Lower leg skin (tissue), 4 donors: ENCODE measurements around the gene PALS2. TPM values are rescaled to one million over a fixed set of nuclear protein-coding genes. Genes with fewer than 3 reads are reported as not detected.

Experiments
- DNase-seq, 2 donors: peaks; one replicate each; pipeline ENCODE4 v3.0.0-alpha.2; 2019; ENCODE audit warnings: low spot score in 2 of 2
- H3K4me3 ChIP-seq: fragments of 200-600 bp; sonication (generic); 2 replicates; pipeline ENCODE4 v1.5.1; 2017; ENCODE audit warnings: mild to moderate bottlenecking, low read depth; ENCODE audit not compliant: poor library complexity, severe bottlenecking
- CTCF ChIP-seq, 3 donors: fragments of 450-650 bp; IDR thresholded peaks; one replicate each; pipeline ENCODE4 v1.5.1; 2016; ENCODE audit warnings: antibody characterized with exemption in 3 of 3, mild to moderate bottlenecking in 3 of 3, moderate library complexity in 2 of 3
- POLR2A ChIP-seq, 2 donors: fragments of 450-650 bp; IDR thresholded peaks; one replicate each; pipeline ENCODE4 v1.6.1; 2016 to 2017; ENCODE audit warnings: antibody characterized with exemption in 2 of 2, mild to moderate bottlenecking in 1 of 2, moderate library complexity in 1 of 2
- WGBS, 2 donors: methylation state at CpG; one replicate each; pipeline ENCODE4 v1.1.5; 2018; 5-methylcytosine and 5-hydroxymethylcytosine counted together
- intact Hi-C: fragments of 100-400 bp; cut with DNase I; formaldehyde crosslinking; loops from one replicate; pipeline ENCODE4 v1.15.0; 2023; ENCODE audit warnings: low total_unique reads
- total RNA-seq, 4 donors: library from RNA; depleted of rRNA; stranded (reverse); fragments of >200 nt; gene quantifications; one replicate each; pipeline ENCODE4 v1.1.0, GENCODE V29; 2016

PALS2 gene, protein sequence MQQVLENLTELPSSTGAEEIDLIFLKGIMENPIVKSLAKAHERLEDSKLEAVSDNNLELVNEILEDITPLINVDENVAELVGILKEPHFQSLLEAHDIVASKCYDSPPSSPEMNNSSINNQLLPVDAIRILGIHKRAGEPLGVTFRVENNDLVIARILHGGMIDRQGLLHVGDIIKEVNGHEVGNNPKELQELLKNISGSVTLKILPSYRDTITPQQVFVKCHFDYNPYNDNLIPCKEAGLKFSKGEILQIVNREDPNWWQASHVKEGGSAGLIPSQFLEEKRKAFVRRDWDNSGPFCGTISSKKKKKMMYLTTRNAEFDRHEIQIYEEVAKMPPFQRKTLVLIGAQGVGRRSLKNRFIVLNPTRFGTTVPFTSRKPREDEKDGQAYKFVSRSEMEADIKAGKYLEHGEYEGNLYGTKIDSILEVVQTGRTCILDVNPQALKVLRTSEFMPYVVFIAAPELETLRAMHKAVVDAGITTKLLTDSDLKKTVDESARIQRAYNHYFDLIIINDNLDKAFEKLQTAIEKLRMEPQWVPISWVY
- total RNA-seq = 1 to 10 TPM; 2.7 to 8.5 (median 6.6) TPM

DNA sequence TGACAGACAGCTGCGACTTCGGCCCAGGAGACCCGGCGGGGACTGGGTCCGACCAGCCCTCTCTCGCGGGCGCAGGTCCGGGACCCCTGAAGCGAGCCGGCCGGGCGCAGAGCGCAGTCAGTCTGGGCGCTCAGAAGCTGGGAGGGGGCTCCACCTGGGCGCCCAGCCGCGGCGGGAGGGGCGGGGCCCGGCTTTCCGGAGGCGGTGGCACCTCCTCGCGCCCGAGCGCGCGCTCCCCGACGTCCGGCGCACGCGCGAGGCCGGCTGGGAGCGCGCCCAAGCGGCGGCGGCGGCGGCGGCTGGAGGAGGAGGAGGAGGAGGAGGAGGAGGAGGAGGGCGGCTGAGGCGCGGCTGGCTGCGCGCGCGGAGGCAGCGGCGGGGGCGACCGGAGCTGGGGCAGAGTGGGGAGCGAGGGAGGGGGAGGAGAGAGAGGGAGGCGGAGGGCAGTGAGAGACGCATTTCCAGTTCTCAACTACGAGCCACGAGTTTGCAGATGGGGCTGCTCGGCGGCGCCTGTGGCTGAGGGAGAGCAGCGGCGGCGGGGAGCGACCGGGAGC, at the start of gene PALS2:
Gene PALS2, plus strand, starts transcription at position 456 of the 557 bp plus-strand sequence. CDS start 50,216 bp downstream, outside the sequence.
- no peak for TF ChIP-seq POLR2A (IDR thresholded peaks at IDR 0.05)
- no peak for TF ChIP-seq CTCF (IDR thresholded peaks at IDR 0.05)
- intact Hi-C loops = no loop called here
- peak; percentile 24 to 93 for DNase-seq
- WGBS, 2 donors = 0 to 1% methylated on average over 33 to 62 of the region's 69 CpGs
- H3K4me3 ChIP-seq = peak within 1 kb of the TSS; percentile 65

- DNase-seq = no peak
- TF ChIP-seq POLR2A (IDR thresholded peaks at IDR 0.05) (no peak), CTCF (IDR thresholded peaks at IDR 0.05) (no peak)
- intact Hi-C loops = no loop called here
- no peak overlapping the region for H3K4me3 ChIP-seq
- 83% methylated on average over 4 of the region's 4 CpGs for WGBS, 2 donors
Measured at GRCh38 chr7:24531255-24531654, 42.0 kb upstream of the PALS2 start.

DNA sequence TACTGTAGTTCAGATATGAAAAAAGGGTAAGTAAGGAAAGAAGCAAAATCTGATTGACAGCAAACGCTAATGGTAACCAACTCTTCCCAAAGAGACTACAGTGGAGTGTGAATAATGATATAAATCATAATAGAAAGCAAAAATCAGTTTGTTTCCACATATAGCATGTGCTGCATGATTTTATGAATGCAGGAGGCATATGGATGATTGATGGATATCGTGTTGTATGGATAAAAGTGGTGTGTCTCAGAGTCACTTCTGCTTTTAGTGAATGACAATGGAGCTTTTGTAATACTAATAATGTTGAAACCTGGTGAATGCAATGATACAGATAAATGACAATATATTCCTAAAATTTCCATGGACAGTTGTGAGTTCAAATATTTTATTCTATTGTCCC, 36.6 kb upstream of the PALS2 start:
- 51 to 61% methylated on average over 2 of the region's 2 CpGs for WGBS, 2 donors
- no peak overlapping the region for H3K4me3 ChIP-seq
- TF ChIP-seq POLR2A (IDR thresholded peaks at IDR 0.05) (no peak), CTCF (IDR thresholded peaks at IDR 0.05) (no peak)
- intact Hi-C loops = no loop called here
- DNase-seq = no peak

DNA sequence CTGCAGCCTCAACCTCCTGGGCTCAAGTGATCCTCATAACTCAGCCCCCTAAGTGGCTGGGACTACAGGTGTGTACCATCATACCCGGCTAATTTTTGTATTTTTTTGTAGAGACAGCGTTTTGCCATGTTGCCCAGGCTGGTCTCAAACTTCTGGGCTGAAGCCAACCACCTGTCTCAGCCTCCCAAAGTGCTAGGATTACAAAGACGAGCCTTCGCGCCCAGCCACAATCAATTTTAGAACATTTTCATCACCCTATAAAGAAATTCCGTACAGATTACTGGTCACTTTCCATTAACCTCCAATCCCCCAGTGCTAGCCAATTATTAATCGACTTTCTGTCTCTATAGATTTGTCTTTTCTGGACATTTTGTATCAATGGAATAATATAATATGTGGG, 32.3 kb upstream of the PALS2 start:
- WGBS, 2 donors = 75 to 78% methylated on average over 7 of the region's 7 CpGs
- no peak for TF ChIP-seq CTCF (IDR thresholded peaks at IDR 0.05)
- no peak for TF ChIP-seq POLR2A (IDR thresholded peaks at IDR 0.05)
- no peak for DNase-seq
- H3K4me3 ChIP-seq = no peak overlapping the region
- intact Hi-C loops = no loop called here

- no peak for DNase-seq
- intact Hi-C loops = no loop called here
- no peak for TF ChIP-seq CTCF (IDR thresholded peaks at IDR 0.05)
- no peak for TF ChIP-seq POLR2A (IDR thresholded peaks at IDR 0.05)
- no peak overlapping the region for H3K4me3 ChIP-seq
Measured at GRCh38 chr7:24545215-24545614, 28.0 kb upstream of the PALS2 start.
